ENCODE data around the gene USP25.

GRCh38 chr21:15928686-15929425 lies 199.1 kb downstream of the USP25 start:
- TF ChIP-seq CTCF (IDR thresholded peaks at IDR 0.05) (no peak), ZFX (IDR thresholded peaks at IDR 0.05; ENCODE audit: borderline replicate concordance) (no peak)

All from 22Rv1 (cell line).